Common myeloid progenitor, CD34-positive (primary cell): Measurements from ENCODE around the gene CETP.
"Not testable (repeated sequence)": the region's sequence is repeated elsewhere in the genome, so short reads cannot be mapped to it uniquely, and the experiment has no call there.

Experiments used
- CTCF ChIA-PET: fragments of 350-600 bp; sonication (Branson Sonifier 250); formaldehyde crosslinking; loops from one replicate; lab custom pipeline; 2021; ENCODE audit warnings: antibody characterized with exemption; lab: Charles Lee
- POLR2A ChIA-PET: fragments of 350-600 bp; sonication (Branson Sonifier 250); formaldehyde crosslinking; loops from one replicate; lab custom pipeline; 2021; ENCODE audit warnings: antibody characterized with exemption; lab: Charles Lee
- DNase-seq, 3 donors: peaks; one replicate each; pipeline versions ENCODE4 v3.0.0 to v3.0.0-alpha.2; 2013
- H3K27ac ChIP-seq, 2 experiments: 1 replicate in 1 of 2; 2 replicates in 1 of 2; pipeline ENCODE4 v1.7.0; 2013; ENCODE audit warnings: inconsistent platforms in 2 of 2, low read length in 2 of 2, mild to moderate bottlenecking in 2 of 2, low read depth in 1 of 2, moderate library complexity in 1 of 2; ENCODE audit not compliant: severe bottlenecking in 2 of 2, insufficient read depth in 1 of 2, poor library complexity in 1 of 2
- H3K27me3 ChIP-seq, 5 experiments: replicated peaks in 2 of 5; 1 replicate in 3 of 5; 2 replicates in 2 of 5; pipeline versions ENCODE4 v1.6.1 to v1.7.0; 2013; ENCODE audit warnings: low read length in 4 of 5, mild to moderate bottlenecking in 2 of 5, moderate library complexity in 2 of 5, inconsistent platforms in 1 of 5; ENCODE audit not compliant: insufficient read depth in 5 of 5, control insufficient read depth in 4 of 5
- H3K36me3 ChIP-seq, 4 experiments: 1 replicate in 2 of 4; 2 replicates in 2 of 4; pipeline versions ENCODE4 v1.6.1 to v1.7.0; 2013; ENCODE audit warnings: low read length in 3 of 4, control low read depth in 1 of 4, mild to moderate bottlenecking in 1 of 4; ENCODE audit not compliant: control insufficient read depth in 4 of 4, insufficient read depth in 4 of 4
- H3K4me1 ChIP-seq, 4 experiments: 1 replicate in 3 of 4; 2 replicates in 1 of 4; pipeline versions ENCODE4 v1.6.1 to v1.7.1; 2013; ENCODE audit warnings: low read length in 3 of 4, mild to moderate bottlenecking in 3 of 4, control low read depth in 1 of 4, inconsistent platforms in 1 of 4, moderate library complexity in 1 of 4; ENCODE audit not compliant: control insufficient read depth in 4 of 4, insufficient read depth in 4 of 4; ENCODE audit errors: control extremely low read depth in 1 of 4
- H3K4me3 ChIP-seq, 7 experiments: 1 replicate in 4 of 7; 2 replicates in 3 of 7; pipeline versions ENCODE4 v1.5.1 to v1.7.0; 2013; ENCODE audit warnings: mild to moderate bottlenecking in 7 of 7, low read length in 6 of 7, moderate library complexity in 6 of 7, inconsistent platforms in 2 of 7, low read depth in 2 of 7, control low read depth in 1 of 7; ENCODE audit not compliant: insufficient read depth in 4 of 7, control insufficient read depth in 1 of 7; ENCODE audit errors: extremely low read depth in 1 of 7
- H3K9me3 ChIP-seq, 5 experiments: 1 replicate in 4 of 5; 2 replicates in 1 of 5; pipeline versions ENCODE4 v1.6.1 to v1.7.1; 2013; ENCODE audit warnings: low read length in 4 of 5, mild to moderate bottlenecking in 2 of 5, inconsistent platforms in 1 of 5, low read depth in 1 of 5, moderate library complexity in 1 of 5; ENCODE audit not compliant: control insufficient read depth in 4 of 5, insufficient read depth in 2 of 5; ENCODE audit errors: control extremely low read depth in 1 of 5
- whole genome bisulfite sequencing: methylation state at CpG from one replicate; pipeline ENCODE4 v1.1.5; 2013; ENCODE audit not compliant: insufficient coverage; 5-methylcytosine and 5-hydroxymethylcytosine counted together

CETP gene

GRCh38 chr16:56973899-56974298, 12.1 kb downstream of the CETP start:
- DNase-seq, POLR2A ChIA-PET, H3K9me3 ChIP-seq, H3K27me3 ChIP-seq, H3K4me3 ChIP-seq, H3K27ac ChIP-seq, H3K36me3 ChIP-seq: not testable (repeated sequence)
- peaks cover 5 to 12% (median 5%) of the 10 kb centered on the region in 4 experiments for H3K4me1 ChIP-seq
- CTCF ChIA-PET, result interaction anchor here (1.9 to 7.3 kb wide), 2 partner anchors 10 to 72 kb away, joined by 6 to 59 read pairs; partner anchors contain the start of gene CETP
- WGBS, result 91% methylated on average over 3 of the region's 7 CpGs

GRCh38 chr16:56974549-56975300, 13.0 kb downstream of the CETP start:
- no peak overlapping the region for H3K27ac ChIP-seq
- peaks cover 5 to 12% (median 5%) of the 10 kb centered on the region in 4 experiments for H3K4me1 ChIP-seq
- CTCF ChIA-PET, result interaction anchor here (1.1 to 7.3 kb wide), 3 partner anchors 9 to 14 kb away, joined by 3 to 59 read pairs (median 17); partner anchors contain the start of genes CETP and NLRC5
- WGBS, result 76% methylated on average over 9 of the region's 9 CpGs
- POLR2A ChIA-PET, result no interaction called here
- DNase-seq, result peak in 2 of 3 donors; percentile 36 to 47
- H3K4me3 ChIP-seq, result no peak overlapping the region
- H3K27me3 ChIP-seq, result no peaks in the 10 kb centered on the region
- H3K36me3 ChIP-seq, result no peaks in the 10 kb centered on the region
- no peaks in the 10 kb centered on the region for H3K9me3 ChIP-seq

GRCh38 chr16:56975714-56976113, 14.0 kb downstream of the CETP start:
- Histone ChIP-seq H3K4me1 (peaks cover 5 to 12% (median 5%) of the 10 kb centered on the region in 4 experiments), H3K27me3 (no peaks in the 10 kb centered on the region), H3K27ac (no peak overlapping the region), H3K9me3 (no peaks in the 10 kb centered on the region), H3K4me3 (no peak overlapping the region), H3K36me3 (no peaks in the 10 kb centered on the region)
- no peak for DNase-seq
- ChIA-PET POLR2A (no interaction called here), CTCF (interaction anchor here (1.0 to 7.3 kb wide), 5 partner anchors 8 to 70 kb away, joined by 3 to 59 read pairs (median 4); partner anchors contain the start of genes CETP and NLRC5)
- WGBS, result 85% methylated on average over 10 of the region's 10 CpGs

GRCh38 chr16:56977216-56977615, 15.5 kb downstream of the CETP start:
- Histone ChIP-seq H3K36me3 (peaks cover 0 to under 1% (median 0%) of the 10 kb centered on the region in 4 experiments), H3K9me3 (no peaks in the 10 kb centered on the region), H3K27ac (no peak overlapping the region), H3K27me3 (no peaks in the 10 kb centered on the region), H3K4me3 (no peak overlapping the region), H3K4me1 (peaks cover 5 to 12% (median 5%) of the 10 kb centered on the region in 4 experiments)
- POLR2A ChIA-PET, result interaction anchor here (0.6 kb wide), 1 partner anchor 242 kb away, joined by 3 read pairs; no protein-coding TSS in a partner anchor
- WGBS, result 79% methylated on average over 5 of the region's 6 CpGs
- peak in 1 of 3 donors; percentile 38 for DNase-seq
- CTCF ChIA-PET, result interaction anchor here (1.0 to 7.3 kb wide), 5 partner anchors 11 to 79 kb away, joined by 3 to 59 read pairs (median 4); partner anchors contain the start of genes CETP and NLRC5

GRCh38 chr16:56977823-56978430, 16.2 kb downstream of the CETP start:
- H3K27me3 ChIP-seq, result no peaks in the 10 kb centered on the region
- peaks cover 0 to 3% (median 0%) of the 10 kb centered on the region in 4 experiments for H3K36me3 ChIP-seq
- peaks cover 5 to 12% (median 5%) of the 10 kb centered on the region in 4 experiments for H3K4me1 ChIP-seq
- H3K4me3 ChIP-seq, result no peak overlapping the region
- CTCF ChIA-PET, result interaction anchor here (4.2 to 7.3 kb wide), 2 partner anchors 10 to 14 kb away, joined by 17 to 59 read pairs; partner anchors contain the start of genes CETP and NLRC5
- H3K9me3 ChIP-seq, result no peaks in the 10 kb centered on the region
- 93% methylated on average over 10 of the region's 11 CpGs for WGBS
- POLR2A ChIA-PET, result interaction anchor here (0.6 kb wide), 3 partner anchors 10 to 341 kb away, joined by 3 read pairs; no protein-coding TSS in a partner anchor
- no peak for DNase-seq
- no peak overlapping the region for H3K27ac ChIP-seq

- H3K27ac ChIP-seq, result no peak overlapping the region
- POLR2A ChIA-PET, result no interaction called here
Observed at GRCh38 chr16:56980201-56980535, 18.4 kb downstream of the CETP start.

More at GRCh38 chr16:56980201-56980535, 18.4 kb downstream of the CETP start:
- Histone ChIP-seq H3K36me3 (peaks cover 0 to 3% (median 0%) of the 10 kb centered on the region in 4 experiments), H3K9me3 (no peaks in the 10 kb centered on the region), H3K4me1 (peaks cover 0 to 5% (median under 1%) of the 10 kb centered on the region in 4 experiments), H3K27me3 (no peaks in the 10 kb centered on the region), H3K4me3 (no peak overlapping the region)
- 100% methylated on average over 2 of the region's 4 CpGs for WGBS
- no peak for DNase-seq
- CTCF ChIA-PET, result interaction anchor here (0.7 to 0.9 kb wide), 2 partner anchors 15 to 26 kb away, joined by 3 read pairs; no protein-coding TSS in a partner anchor
